Measurements from ENCODE around the gene FHL1.

FHL1 gene

DNA sequence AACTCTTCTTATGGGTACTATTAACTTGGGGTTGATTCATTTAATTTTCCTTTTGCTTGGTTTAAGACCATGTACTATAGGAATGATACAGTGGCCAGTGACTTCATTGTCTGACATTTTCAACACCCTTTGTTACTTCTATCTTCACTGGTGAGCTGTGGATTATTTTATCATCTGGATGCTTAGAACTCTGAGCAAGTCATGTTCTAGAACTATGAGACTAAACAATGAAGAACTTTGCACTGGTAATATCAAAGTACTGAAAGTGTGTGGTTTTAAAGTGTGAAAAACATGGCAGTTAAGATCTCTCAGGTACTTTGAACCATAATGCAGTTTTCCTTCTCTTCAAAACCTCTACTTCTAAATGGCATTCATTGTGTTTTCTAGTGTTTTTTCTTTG is 56.1 kb downstream of the FHL1 start:
- Histone ChIP-seq H3K27ac (no peak overlapping the region), H3K27me3 (replicated peaks) (no peaks in the 10 kb centered on the region), H3K4me3 (ENCODE audit: low read depth, low read length) (no peak overlapping the region), H3K36me3 (replicated peaks) (no peaks in the 10 kb centered on the region)
- no peak for DNase-seq
- in situ Hi-C loops (cut with HindIII; ENCODE audit: low pct_ligation_motif_present, low sequenced_read_pairs): no loop called here
- TF ChIP-seq CTCF (IDR thresholded peaks at IDR 0.05; ENCODE audit: low read depth, low read length, missing control alignments): no peak

- Histone ChIP-seq H3K36me3 (replicated peaks) (no peaks in the 10 kb centered on the region), H3K27ac (no peak overlapping the region), H3K4me3 (ENCODE audit: low read depth, low read length) (no peak overlapping the region), H3K27me3 (replicated peaks) (no peaks in the 10 kb centered on the region)
- no peak for TF ChIP-seq CTCF (IDR thresholded peaks at IDR 0.05; ENCODE audit: low read depth, low read length, missing control alignments)
- in situ Hi-C loops (cut with HindIII; ENCODE audit: low pct_ligation_motif_present, low sequenced_read_pairs): no loop called here
- no peak for DNase-seq
Measured at GRCh38 chrX:136203951-136204350, 56.6 kb downstream of the FHL1 start.

- no peaks in the 10 kb centered on the region for H3K27me3 ChIP-seq (replicated peaks)
- DNase-seq: peak; percentile 59
- in situ Hi-C loops (cut with HindIII; ENCODE audit: low pct_ligation_motif_present, low sequenced_read_pairs): no loop called here
- no peaks in the 10 kb centered on the region for H3K36me3 ChIP-seq (replicated peaks)
- TF ChIP-seq CTCF (IDR thresholded peaks at IDR 0.05; ENCODE audit: low read depth, low read length, missing control alignments): no peak
- no peak overlapping the region for H3K27ac ChIP-seq
- no peak overlapping the region for H3K4me3 ChIP-seq (ENCODE audit: low read depth, low read length)
Measured at GRCh38 chrX:136204571-136204970, 57.2 kb downstream of the FHL1 start.

GRCh38 chrX:136205882-136206380 is 58.6 kb downstream of the FHL1 start:
- in situ Hi-C loops (cut with HindIII; ENCODE audit: low pct_ligation_motif_present, low sequenced_read_pairs): no loop called here
- H3K27me3 ChIP-seq (replicated peaks): no peaks in the 10 kb centered on the region
- no peak for DNase-seq
- no peak overlapping the region for H3K27ac ChIP-seq
- no peaks in the 10 kb centered on the region for H3K36me3 ChIP-seq (replicated peaks)
- H3K4me3 ChIP-seq (ENCODE audit: low read depth, low read length): no peak overlapping the region
- TF ChIP-seq CTCF (IDR thresholded peaks at IDR 0.05; ENCODE audit: low read depth, low read length, missing control alignments): no peak

DNA sequence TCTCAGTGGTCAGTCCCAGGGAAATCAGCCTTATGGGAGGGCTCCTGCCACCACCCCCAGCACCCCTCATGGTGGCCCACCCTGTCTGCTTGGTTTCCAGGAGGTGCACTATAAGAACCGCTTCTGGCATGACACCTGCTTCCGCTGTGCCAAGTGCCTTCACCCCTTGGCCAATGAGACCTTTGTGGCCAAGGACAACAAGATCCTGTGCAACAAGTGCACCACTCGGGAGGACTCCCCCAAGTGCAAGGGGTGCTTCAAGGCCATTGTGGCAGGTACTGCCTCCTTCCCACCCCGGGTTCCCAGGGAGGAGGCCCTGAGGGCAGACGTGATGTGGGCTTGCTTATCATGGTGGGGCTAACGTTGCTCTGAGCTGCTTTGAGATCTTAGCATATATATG is 59.6 kb downstream of the FHL1 start:
- no peak overlapping the region for H3K4me3 ChIP-seq (ENCODE audit: low read depth, low read length)
- H3K27ac ChIP-seq: no peak overlapping the region
- no peak for DNase-seq
- H3K36me3 ChIP-seq (replicated peaks): no peaks in the 10 kb centered on the region
- TF ChIP-seq CTCF (IDR thresholded peaks at IDR 0.05; ENCODE audit: low read depth, low read length, missing control alignments): no peak
- H3K27me3 ChIP-seq (replicated peaks): no peaks in the 10 kb centered on the region
- in situ Hi-C loops (cut with HindIII; ENCODE audit: low pct_ligation_motif_present, low sequenced_read_pairs): no loop called here

DNA sequence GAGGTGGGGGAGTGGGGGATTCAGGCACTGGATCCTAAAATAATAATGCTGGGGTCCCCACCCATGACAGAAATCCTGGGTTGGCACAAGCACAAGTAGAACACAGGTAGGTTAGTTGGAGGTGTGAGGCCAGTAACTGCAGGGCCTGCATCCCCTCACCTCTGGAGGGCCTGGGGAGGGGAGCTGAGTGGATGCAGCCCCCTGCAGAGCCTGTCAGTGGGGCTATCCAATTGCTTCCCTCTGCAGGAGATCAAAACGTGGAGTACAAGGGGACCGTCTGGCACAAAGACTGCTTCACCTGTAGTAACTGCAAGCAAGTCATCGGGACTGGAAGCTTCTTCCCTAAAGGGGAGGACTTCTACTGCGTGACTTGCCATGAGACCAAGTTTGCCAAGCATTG is 60.2 kb downstream of the FHL1 start:
- no peaks in the 10 kb centered on the region for H3K36me3 ChIP-seq (replicated peaks)
- no peaks in the 10 kb centered on the region for H3K27me3 ChIP-seq (replicated peaks)
- H3K27ac ChIP-seq: no peak overlapping the region
- in situ Hi-C loops (cut with HindIII; ENCODE audit: low pct_ligation_motif_present, low sequenced_read_pairs): no loop called here
- no peak for DNase-seq
- H3K4me3 ChIP-seq (ENCODE audit: low read depth, low read length): no peak overlapping the region
- no peak for TF ChIP-seq CTCF (IDR thresholded peaks at IDR 0.05; ENCODE audit: low read depth, low read length, missing control alignments)
